ENCODE results near the gene TRIM29. TPM values are rescaled to one million over a fixed set of nuclear protein-coding genes. Genes with fewer than 3 reads are reported as not detected.
A peak's percentile ranks its signal among the peaks of the same experiment; 100 is the strongest.

Gene TRIM29
- total RNA-seq, 1 experiment from 2014 or later = not detected

DNA sequence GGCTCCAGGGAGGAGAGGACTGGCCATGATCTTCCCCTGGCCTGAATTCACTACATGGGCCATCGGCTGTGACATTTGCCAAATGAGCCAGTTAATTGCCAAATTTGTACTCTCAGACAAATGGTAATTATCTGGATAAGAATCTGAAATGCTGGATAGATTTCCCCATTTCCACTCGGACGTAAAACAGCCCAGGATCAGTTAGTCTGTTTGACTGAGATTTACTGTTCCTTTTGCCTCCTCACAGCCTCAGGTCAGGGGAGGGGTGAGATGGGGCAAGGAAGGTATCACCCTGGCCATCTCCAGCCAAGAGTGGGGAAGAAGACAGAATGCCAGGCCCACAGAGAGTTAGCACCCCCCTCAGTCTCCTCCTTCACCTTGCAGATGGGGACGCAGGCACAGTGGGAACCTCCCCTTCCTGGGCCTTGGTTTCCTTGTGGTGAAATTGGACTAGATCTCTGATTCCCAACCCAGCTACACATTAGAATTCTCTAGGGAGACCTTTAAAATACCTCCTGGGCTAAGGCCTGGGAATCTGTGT lies 5.2 kb downstream of the TRIM29 start:
- Histone ChIP-seq H2BK15ac (ENCODE audit: low read depth, low read length) (no peak overlapping the region), H3K18ac (ENCODE audit: insufficient read length, low read depth, low read length) (no peak overlapping the region), H4K8ac (replicated peaks; ENCODE audit: insufficient read length, low read depth, low read length) (no peak overlapping the region), H2BK12ac (ENCODE audit: insufficient read length, low read depth, low read length) (no peak overlapping the region), H3K56ac (ENCODE audit: insufficient read length, low read depth, low read length) (no peak overlapping the region), H3K4me2 (ENCODE audit: insufficient read depth, insufficient read length, low read length) (no peak overlapping the region), H3K79me2 (ENCODE audit: insufficient read depth, low read length) (no peaks in the 10 kb centered on the region), H3K27me3 (ENCODE audit: insufficient read depth, low read length) (no peaks in the 10 kb centered on the region), H3K27ac (ENCODE audit: insufficient read length, low read depth, low read length) (no peak overlapping the region), H3K4ac (ENCODE audit: low read depth, low read length) (no peak overlapping the region), H3K14ac (ENCODE audit: insufficient read depth, low read length) (no peak overlapping the region), H3K4me1 (ENCODE audit: insufficient read depth, low read length) (no peaks in the 10 kb centered on the region), H2BK5ac (ENCODE audit: insufficient read length, low read length) (no peak overlapping the region), H3T11ph (ENCODE audit: low read length) (no peak overlapping the region), H3K9ac (ENCODE audit: extremely low read depth, insufficient read length, low read length) (no peak overlapping the region), H2BK120ac (ENCODE audit: low read depth, low read length, poor library complexity, severe bottlenecking) (no peak overlapping the region), H3K79me1 (ENCODE audit: insufficient read depth, low read depth, low read length, poor library complexity, severe bottlenecking) (no peaks in the 10 kb centered on the region), H3K9me3 (ENCODE audit: control insufficient read depth, low read depth, low read length) (no peaks in the 10 kb centered on the region), H4K20me1 (ENCODE audit: control insufficient read depth, insufficient read depth, insufficient read length) (peaks cover 2% of the 10 kb centered on the region), H3K23ac (ENCODE audit: insufficient read length, low read depth, low read length) (no peak overlapping the region), H2AFZ (ENCODE audit: low read length) (no peak overlapping the region), H4K5ac (ENCODE audit: insufficient read length, low read depth, low read length) (no peak overlapping the region), H2BK20ac (ENCODE audit: low read depth, low read length, poor library complexity, severe bottlenecking) (no peak overlapping the region), H2AK5ac (ENCODE audit: insufficient read length, low read length) (no peak overlapping the region), H4K91ac (ENCODE audit: insufficient read length, low read depth, low read length) (no peak overlapping the region), H3K23me2 (ENCODE audit: insufficient read length, low read depth, low read length, poor library complexity, severe bottlenecking) (no peaks in the 10 kb centered on the region)
- no peak overlapping the region for H3K4me3 Mint-ChIP-seq
- H3K4me1 Mint-ChIP-seq = peaks cover 2 to 3% of the 10 kb centered on the region in 2 experiments; a peak in 3 of 4 replicates
- H3K27ac Mint-ChIP-seq = no peak overlapping the region
- H3K27me3 Mint-ChIP-seq (ENCODE audit: low read depth) = peaks cover 69% of the 10 kb centered on the region
- no CpG with 5 or more reads among the region's 4 CpGs for WGBS (ENCODE audit: extremely low coverage, insufficient read length, low lambda C conversion rate)
- DNase-seq = peak; percentile 13
- no peaks in the 10 kb centered on the region for H3K9me3 Mint-ChIP-seq
- H3K36me3 Mint-ChIP-seq (ENCODE audit: insufficient read depth in 1 of 3, low read depth in 3 of 3) = no peaks in the 10 kb centered on the region
- TF ChIP-seq, protein P1, sequence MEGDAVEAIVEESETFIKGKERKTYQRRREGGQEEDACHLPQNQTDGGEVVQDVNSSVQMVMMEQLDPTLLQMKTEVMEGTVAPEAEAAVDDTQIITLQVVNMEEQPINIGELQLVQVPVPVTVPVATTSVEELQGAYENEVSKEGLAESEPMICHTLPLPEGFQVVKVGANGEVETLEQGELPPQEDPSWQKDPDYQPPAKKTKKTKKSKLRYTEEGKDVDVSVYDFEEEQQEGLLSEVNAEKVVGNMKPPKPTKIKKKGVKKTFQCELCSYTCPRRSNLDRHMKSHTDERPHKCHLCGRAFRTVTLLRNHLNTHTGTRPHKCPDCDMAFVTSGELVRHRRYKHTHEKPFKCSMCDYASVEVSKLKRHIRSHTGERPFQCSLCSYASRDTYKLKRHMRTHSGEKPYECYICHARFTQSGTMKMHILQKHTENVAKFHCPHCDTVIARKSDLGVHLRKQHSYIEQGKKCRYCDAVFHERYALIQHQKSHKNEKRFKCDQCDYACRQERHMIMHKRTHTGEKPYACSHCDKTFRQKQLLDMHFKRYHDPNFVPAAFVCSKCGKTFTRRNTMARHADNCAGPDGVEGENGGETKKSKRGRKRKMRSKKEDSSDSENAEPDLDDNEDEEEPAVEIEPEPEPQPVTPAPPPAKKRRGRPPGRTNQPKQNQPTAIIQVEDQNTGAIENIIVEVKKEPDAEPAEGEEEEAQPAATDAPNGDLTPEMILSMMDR (conservative IDR thresholded peaks at IDR 0.05) = no peak

Data from H9 (cell line).